NT2/D1 (cell line): ENCODE data around the gene DNAJC10.
"Not testable (repeated sequence)": the region's sequence is repeated elsewhere in the genome, so short reads cannot be mapped to it uniquely, and the experiment has no call there.

Experiments used
- DNase-seq: peaks from one replicate; pipeline ENCODE4 v3.0.0-alpha.2; 2011; ENCODE audit warnings: low read depth, low spot score
- H3K27me3 ChIP-seq: 2 replicates; pipeline ENCODE4 v1.6.0; 2011; ENCODE audit warnings: mild to moderate bottlenecking; ENCODE audit not compliant: insufficient read length, insufficient read depth
- H3K36me3 ChIP-seq: 2 replicates; pipeline ENCODE4 v1.6.1; 2011; ENCODE audit warnings: mild to moderate bottlenecking, low read length, mixed read lengths; ENCODE audit not compliant: insufficient read depth, insufficient read length
- H3K4me1 ChIP-seq: 2 replicates; pipeline ENCODE4 v1.5.1; 2011; ENCODE audit not compliant: insufficient read depth, insufficient read length
- H3K4me3 ChIP-seq: 2 replicates; pipeline ENCODE4 v1.5.1; 2011; ENCODE audit warnings: low read depth; ENCODE audit not compliant: insufficient read length
- H3K9ac ChIP-seq: 2 replicates; pipeline ENCODE4 v1.6.0; 2011; ENCODE audit warnings: low read depth; ENCODE audit not compliant: insufficient read length
- H3K9me3 ChIP-seq: 2 replicates; pipeline ENCODE4 v1.5.1; 2011; ENCODE audit warnings: mild to moderate bottlenecking, low read length; ENCODE audit not compliant: insufficient read depth
- SUZ12 ChIP-seq: IDR thresholded peaks from 2 replicates; pipeline ENCODE4 v1.6.1; 2011; ENCODE audit not compliant: insufficient read length, insufficient read depth; ENCODE audit errors: extremely low read depth
- YY1 ChIP-seq: IDR thresholded peaks from 2 replicates; pipeline ENCODE4 v1.6.1; 2011; ENCODE audit not compliant: insufficient read length, insufficient read depth
- ZNF274 ChIP-seq: IDR thresholded peaks from 2 replicates; pipeline ENCODE4 v1.6.1; 2011; ENCODE audit warnings: mild to moderate bottlenecking, low read depth, low read length

DNAJC10 gene

GRCh38 chr2:182715121-182715891 lies 751 bp upstream of the DNAJC10 start:
- no peak for TF ChIP-seq ZNF274
- TF ChIP-seq SUZ12: no peak
- TF ChIP-seq YY1: no peak
- no peaks in the 10 kb centered on the region for H3K27me3 ChIP-seq
- no peak for DNase-seq

GRCh38 chr2:182716650-182716979 lies 558 bp downstream of the DNAJC10 start:
- Histone ChIP-seq H3K4me1 (no peaks in the 10 kb centered on the region), H3K9me3 (no peaks in the 10 kb centered on the region), H3K9ac (peak overlapping the region; percentile 95), H3K36me3 (peaks cover 44% of the 10 kb centered on the region), H3K27me3 (no peaks in the 10 kb centered on the region), H3K4me3 (peak overlapping the region; percentile 98)
- no peak for DNase-seq
- no peak for TF ChIP-seq ZNF274
- no peak for TF ChIP-seq YY1
- TF ChIP-seq SUZ12: no peak

More at GRCh38 chr2:182715121-182715891, 751 bp upstream of the DNAJC10 start:
- Histone ChIP-seq H3K4me1 (no peaks in the 10 kb centered on the region), H3K9ac (peak overlapping the region; percentile 95), H3K36me3 (peaks cover 31% of the 10 kb centered on the region), H3K4me3 (peak overlapping the region; percentile 98), H3K9me3 (no peaks in the 10 kb centered on the region)

- no peak for DNase-seq
- Histone ChIP-seq H3K9ac (no peak overlapping the region), H3K4me3 (no peak overlapping the region)
Measured at GRCh38 chr2:182717416-182717815, 1.4 kb downstream of the DNAJC10 start.

GRCh38 chr2:182717816-182718215 lies 1.8 kb downstream of the DNAJC10 start:
- TF ChIP-seq YY1 (no peak), SUZ12 (no peak), ZNF274 (no peak)
- Histone ChIP-seq H3K36me3 (peaks cover 56% of the 10 kb centered on the region), H3K4me3 (no peak overlapping the region), H3K4me1 (no peaks in the 10 kb centered on the region), H3K27me3 (no peaks in the 10 kb centered on the region), H3K9me3 (no peaks in the 10 kb centered on the region), H3K9ac (no peak overlapping the region)
- DNase-seq: no peak

More at GRCh38 chr2:182717416-182717815, 1.4 kb downstream of the DNAJC10 start:
- no peaks in the 10 kb centered on the region for H3K27me3 ChIP-seq
- peaks cover 52% of the 10 kb centered on the region for H3K36me3 ChIP-seq
- H3K4me1 ChIP-seq: no peaks in the 10 kb centered on the region
- TF ChIP-seq ZNF274 (no peak), SUZ12 (no peak), YY1 (no peak)
- no peaks in the 10 kb centered on the region for H3K9me3 ChIP-seq

- Histone ChIP-seq H3K36me3 (peaks cover 62% of the 10 kb centered on the region), H3K9ac (no peak overlapping the region), H3K4me3 (no peak overlapping the region), H3K4me1 (no peaks in the 10 kb centered on the region), H3K27me3 (no peaks in the 10 kb centered on the region), H3K9me3 (no peaks in the 10 kb centered on the region)
- DNase-seq: no peak
- TF ChIP-seq SUZ12 (no peak), YY1 (no peak), ZNF274 (no peak)
Measured at GRCh38 chr2:182718459-182718858, 2.4 kb downstream of the DNAJC10 start.

- not testable (repeated sequence) for H3K9ac ChIP-seq, H3K27me3 ChIP-seq, DNase-seq, H3K4me1 ChIP-seq, H3K4me3 ChIP-seq, H3K9me3 ChIP-seq
- H3K36me3 ChIP-seq: peaks cover 66% of the 10 kb centered on the region
Measured at GRCh38 chr2:182719116-182719515, 3.1 kb downstream of the DNAJC10 start.

GRCh38 chr2:182724656-182725055 lies 8.6 kb downstream of the DNAJC10 start:
- Histone ChIP-seq H3K4me1 (no peaks in the 10 kb centered on the region), H3K36me3 (peaks cover 88% of the 10 kb centered on the region), H3K9me3 (no peaks in the 10 kb centered on the region), H3K4me3 (no peak overlapping the region), H3K27me3 (no peaks in the 10 kb centered on the region), H3K9ac (no peak overlapping the region)
- TF ChIP-seq YY1: no peak
- TF ChIP-seq SUZ12: no peak
- no peak for TF ChIP-seq ZNF274
- no peak for DNase-seq
